Neural progenitor cell (in vitro differentiated cells): ENCODE data around the gene CLIC5. TPM values are rescaled to one million over a fixed set of nuclear protein-coding genes. Genes with fewer than 3 reads are reported as not detected.

Experiments used
- DNase-seq: peaks from one replicate; pipeline ENCODE4 v3.0.0-alpha.2; 2016; ENCODE audit warnings: low spot score
- H2AFZ ChIP-seq: fragments of 200-600 bp; sonication (generic); replicated peaks from 2 replicates; pipeline ENCODE4 v1.6.1; 2016; ENCODE audit warnings: antibody characterized with exemption
- H3F3A ChIP-seq: fragments of 200-600 bp; sonication (generic); 2 replicates; pipeline ENCODE4 v1.6.1; 2016; ENCODE audit warnings: antibody characterized with exemption, low read depth
- H3K27ac ChIP-seq: fragments of 200-600 bp; sonication (generic); 2 replicates; pipeline ENCODE4 v1.5.1; 2016; ENCODE audit warnings: mild to moderate bottlenecking
- H3K27me3 ChIP-seq: fragments of 200-600 bp; sonication (generic); 2 replicates; pipeline ENCODE4 v1.6.1; 2016; ENCODE audit warnings: mild to moderate bottlenecking, moderate library complexity
- H3K36me3 ChIP-seq: fragments of 200-600 bp; sonication (generic); 2 replicates; pipeline ENCODE4 v1.5.1; 2016
- H3K4me1 ChIP-seq: fragments of 200-600 bp; sonication (generic); 2 replicates; pipeline ENCODE4 v1.6.1; 2016; ENCODE audit warnings: mixed run types
- H3K4me2 ChIP-seq: fragments of 200-600 bp; sonication (generic); 2 replicates; pipeline ENCODE4 v1.6.1; 2016
- H3K4me3 ChIP-seq: fragments of 200-600 bp; sonication (generic); 2 replicates; pipeline ENCODE4 v1.5.1; 2016
- H3K79me2 ChIP-seq: fragments of 200-600 bp; sonication (generic); 2 replicates; pipeline ENCODE4 v1.6.1; 2016; ENCODE audit warnings: low read depth
- H3K9ac ChIP-seq: fragments of 200-600 bp; sonication (generic); 2 replicates; pipeline ENCODE4 v1.6.1; 2016
- H3K9me3 ChIP-seq: fragments of 200-600 bp; sonication (generic); 2 replicates; pipeline ENCODE4 v1.5.1; 2016; ENCODE audit warnings: low read depth
- H4K20me1 ChIP-seq: fragments of 200-600 bp; sonication (generic); 2 replicates; pipeline ENCODE4 v1.6.1; 2016; ENCODE audit warnings: low read depth
- H3K27ac Mint-ChIP-seq: 3 replicates; pipeline ENCODE4 v1.8.0; 2021; ENCODE audit warnings: mixed read lengths
- H3K27me3 Mint-ChIP-seq: 2 replicates; pipeline ENCODE4 v1.8.0; 2022; ENCODE audit warnings: low read depth, mild to moderate bottlenecking, inconsistent platforms, moderate library complexity, mixed read lengths; ENCODE audit not compliant: insufficient read depth
- H3K36me3 Mint-ChIP-seq: 3 replicates; pipeline ENCODE4 v1.8.0; 2021; ENCODE audit warnings: mixed read lengths
- H3K4me1 Mint-ChIP-seq: 3 replicates; pipeline ENCODE4 v1.8.0; 2021; ENCODE audit warnings: mixed read lengths
- H3K4me3 Mint-ChIP-seq: 3 replicates; pipeline ENCODE4 v1.8.0; 2021; ENCODE audit warnings: mild to moderate bottlenecking, moderate library complexity, mixed read lengths
- H3K9me3 Mint-ChIP-seq: 3 replicates; pipeline ENCODE4 v1.8.0; 2020; ENCODE audit warnings: mixed read lengths
- EZH2 ChIP-seq: fragments of 200-600 bp; sonication (generic); IDR thresholded peaks from 2 replicates; pipeline ENCODE4 v1.6.1; 2017; ENCODE audit warnings: antibody characterized with exemption, mild to moderate bottlenecking, moderate library complexity
- EZH2phosphoT487 ChIP-seq: fragments of 200-600 bp; sonication (generic); IDR thresholded peaks from 2 replicates; pipeline ENCODE4 v1.6.1; 2017; ENCODE audit warnings: antibody characterized with exemption
- total RNA-seq: library from RNA; depleted of rRNA; stranded (reverse); fragments of >200 nt; gene quantifications from 2 replicates; pipeline ENCODE4 v1.2.3, GENCODE V29; 2015; ENCODE audit warnings: low replicate concordance
- TF ChIP-seq, protein P1 (sequence below): fragments of 200-600 bp; sonication (generic); IDR thresholded peaks from 2 replicates; pipeline ENCODE4 v1.5.1; 2017; ENCODE audit warnings: antibody characterized with exemption, mild to moderate bottlenecking

CLIC5 gene
- total RNA-seq, 1 donor from 2014 or later, result not detected

DNA sequence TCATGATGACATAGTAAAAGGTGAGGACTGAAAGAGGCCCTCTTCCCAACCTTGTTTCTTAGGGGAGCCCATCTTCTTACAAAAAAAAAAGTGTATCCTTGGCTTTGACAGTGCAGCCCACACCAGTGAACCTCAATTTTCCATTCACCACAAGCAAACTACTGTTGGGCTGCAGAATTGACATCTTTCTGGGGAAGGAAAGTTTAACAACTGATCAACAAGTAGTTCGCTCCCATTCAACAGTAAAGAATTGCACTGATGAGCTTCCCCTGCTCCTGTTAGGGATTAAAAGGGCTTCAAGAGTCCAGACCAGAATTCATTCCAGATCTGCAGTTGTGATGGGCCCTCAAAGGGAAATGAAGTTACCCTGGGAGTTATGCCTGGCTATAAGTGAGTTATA lies 13.9 kb upstream of the CLIC5 start:
- no peaks in the 10 kb centered on the region for H3K9me3 Mint-ChIP-seq
- H3K9ac ChIP-seq, result no peak overlapping the region
- H3K27me3 Mint-ChIP-seq, result no peaks in the 10 kb centered on the region
- no peaks in the 10 kb centered on the region for H3K4me1 Mint-ChIP-seq
- H3K27ac ChIP-seq, result no peak overlapping the region
- TF ChIP-seq, protein P1, sequence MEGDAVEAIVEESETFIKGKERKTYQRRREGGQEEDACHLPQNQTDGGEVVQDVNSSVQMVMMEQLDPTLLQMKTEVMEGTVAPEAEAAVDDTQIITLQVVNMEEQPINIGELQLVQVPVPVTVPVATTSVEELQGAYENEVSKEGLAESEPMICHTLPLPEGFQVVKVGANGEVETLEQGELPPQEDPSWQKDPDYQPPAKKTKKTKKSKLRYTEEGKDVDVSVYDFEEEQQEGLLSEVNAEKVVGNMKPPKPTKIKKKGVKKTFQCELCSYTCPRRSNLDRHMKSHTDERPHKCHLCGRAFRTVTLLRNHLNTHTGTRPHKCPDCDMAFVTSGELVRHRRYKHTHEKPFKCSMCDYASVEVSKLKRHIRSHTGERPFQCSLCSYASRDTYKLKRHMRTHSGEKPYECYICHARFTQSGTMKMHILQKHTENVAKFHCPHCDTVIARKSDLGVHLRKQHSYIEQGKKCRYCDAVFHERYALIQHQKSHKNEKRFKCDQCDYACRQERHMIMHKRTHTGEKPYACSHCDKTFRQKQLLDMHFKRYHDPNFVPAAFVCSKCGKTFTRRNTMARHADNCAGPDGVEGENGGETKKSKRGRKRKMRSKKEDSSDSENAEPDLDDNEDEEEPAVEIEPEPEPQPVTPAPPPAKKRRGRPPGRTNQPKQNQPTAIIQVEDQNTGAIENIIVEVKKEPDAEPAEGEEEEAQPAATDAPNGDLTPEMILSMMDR, result no peak
- TF ChIP-seq EZH2, result no peak
- no peak for TF ChIP-seq EZH2phosphoT487
- no peaks in the 10 kb centered on the region for H3K36me3 ChIP-seq
- no peaks in the 10 kb centered on the region for H3F3A ChIP-seq
- H3K4me3 Mint-ChIP-seq, result no peak overlapping the region
- H3K27me3 ChIP-seq, result no peaks in the 10 kb centered on the region
- no peak overlapping the region for H3K27ac Mint-ChIP-seq
- H3K4me2 ChIP-seq, result no peak overlapping the region
- H3K79me2 ChIP-seq, result no peaks in the 10 kb centered on the region
- no peak for DNase-seq
- H3K4me1 ChIP-seq, result no peaks in the 10 kb centered on the region
- H4K20me1 ChIP-seq, result no peaks in the 10 kb centered on the region
- no peaks in the 10 kb centered on the region for H3K36me3 Mint-ChIP-seq
- H2AFZ ChIP-seq, result no peak overlapping the region
- no peaks in the 10 kb centered on the region for H3K9me3 ChIP-seq
- no peak overlapping the region for H3K4me3 ChIP-seq

GRCh38 chr6:46026307-46026706 lies 10.6 kb upstream of the CLIC5 start:
- Histone ChIP-seq H3K9ac (no peak overlapping the region), H3K9me3 (no peaks in the 10 kb centered on the region), H2AFZ (no peak overlapping the region), H3K27me3 (no peaks in the 10 kb centered on the region), H3K27ac (no peak overlapping the region), H3F3A (no peaks in the 10 kb centered on the region), H3K36me3 (no peaks in the 10 kb centered on the region), H3K4me1 (no peaks in the 10 kb centered on the region), H3K79me2 (no peaks in the 10 kb centered on the region), H3K4me2 (no peak overlapping the region), H4K20me1 (no peaks in the 10 kb centered on the region), H3K4me3 (no peak overlapping the region)
- Mint-ChIP-seq H3K27ac (no peak overlapping the region), H3K4me3 (no peak overlapping the region), H3K27me3 (no peaks in the 10 kb centered on the region), H3K36me3 (no peaks in the 10 kb centered on the region), H3K9me3 (no peaks in the 10 kb centered on the region), H3K4me1 (no peaks in the 10 kb centered on the region)
- no peak for DNase-seq
- TF ChIP-seq EZH2 (no peak), EZH2phosphoT487 (no peak)
- TF ChIP-seq, protein P1, result no peak

- no peaks in the 10 kb centered on the region for H3K9me3 Mint-ChIP-seq
- no peaks in the 10 kb centered on the region for H3K79me2 ChIP-seq
- TF ChIP-seq EZH2phosphoT487, result no peak
- no peak for TF ChIP-seq EZH2
- TF ChIP-seq, protein P1, result no peak
- no peak for DNase-seq
- H3K27me3 ChIP-seq, result no peaks in the 10 kb centered on the region
- no peak overlapping the region for H3K27ac ChIP-seq
- H3K4me3 Mint-ChIP-seq, result no peak overlapping the region
- H4K20me1 ChIP-seq, result no peaks in the 10 kb centered on the region
- no peaks in the 10 kb centered on the region for H3K27me3 Mint-ChIP-seq
- no peaks in the 10 kb centered on the region for H3F3A ChIP-seq
- no peaks in the 10 kb centered on the region for H3K4me1 Mint-ChIP-seq
- no peaks in the 10 kb centered on the region for H3K36me3 ChIP-seq
- H3K9ac ChIP-seq, result no peak overlapping the region
- no peaks in the 10 kb centered on the region for H3K36me3 Mint-ChIP-seq
- no peaks in the 10 kb centered on the region for H3K9me3 ChIP-seq
- no peak overlapping the region for H2AFZ ChIP-seq
- H3K4me3 ChIP-seq, result no peak overlapping the region
- no peak overlapping the region for H3K4me2 ChIP-seq
- no peak overlapping the region for H3K27ac Mint-ChIP-seq
- no peaks in the 10 kb centered on the region for H3K4me1 ChIP-seq
Measured at GRCh38 chr6:46025573-46025972, 9.9 kb upstream of the CLIC5 start.
